ENCODE measurements around the gene TSPAN3.

TSPAN3 gene

DNA sequence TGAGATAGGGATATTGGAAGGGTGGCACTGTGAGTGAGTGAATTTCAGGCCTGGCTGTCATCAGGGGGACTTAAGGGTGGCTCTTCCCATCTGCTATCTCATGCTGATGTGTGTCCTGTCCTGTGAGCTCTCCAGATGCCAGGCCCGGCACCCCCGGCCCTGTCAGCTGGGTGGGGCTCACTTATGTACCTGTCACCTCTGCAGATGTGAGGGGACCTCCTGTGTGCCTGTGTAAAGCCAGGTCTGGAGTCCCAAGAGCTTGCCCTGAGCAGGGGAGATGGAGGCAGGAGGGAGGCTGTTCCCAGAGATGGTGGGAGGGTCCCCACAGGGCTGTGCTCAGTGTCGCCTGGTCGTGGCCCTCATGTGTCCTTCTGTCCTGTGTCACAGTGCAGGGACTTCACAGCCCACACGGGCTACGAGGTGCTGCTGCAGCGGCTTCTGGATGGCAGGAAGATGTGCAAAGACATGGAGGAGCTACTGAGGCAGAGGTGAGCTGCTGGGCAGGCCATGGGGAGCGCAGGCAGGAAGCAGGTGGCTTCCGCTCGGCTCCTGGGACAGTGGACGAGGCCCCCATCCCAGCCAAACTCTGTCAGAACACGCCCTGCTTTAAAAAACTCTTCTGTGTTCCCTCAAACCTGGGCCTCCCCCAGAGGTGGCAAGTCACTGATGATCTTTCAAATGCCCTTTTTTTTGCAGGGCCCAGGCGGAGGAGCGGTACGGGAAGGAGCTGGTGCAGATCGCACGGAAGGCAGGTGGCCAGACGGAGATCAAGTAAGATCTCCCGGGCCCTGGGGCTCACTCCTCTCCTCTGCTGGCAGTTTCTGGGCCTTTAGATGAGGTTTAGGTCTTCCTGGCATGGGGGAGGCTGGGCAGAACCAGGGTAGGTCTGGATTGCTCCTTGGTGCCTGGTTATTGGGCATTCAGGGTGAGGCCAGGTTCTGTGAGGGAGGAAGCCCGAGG is 52.9 kb downstream of the TSPAN3 start:
- Mint-ChIP-seq H3K9me3 (no peaks in the 10 kb centered on the region), H3K4me1 (peaks cover 97% of the 10 kb centered on the region), H3K4me3 (peak overlapping the region; percentile 68), H3K36me3 (peaks cover 80% of the 10 kb centered on the region), H3K27ac (peak overlapping the region; percentile 98)
- ATAC-seq: no peak
- no peak for DNase-seq (ENCODE audit: low spot score in 2 of 2)

DNA sequence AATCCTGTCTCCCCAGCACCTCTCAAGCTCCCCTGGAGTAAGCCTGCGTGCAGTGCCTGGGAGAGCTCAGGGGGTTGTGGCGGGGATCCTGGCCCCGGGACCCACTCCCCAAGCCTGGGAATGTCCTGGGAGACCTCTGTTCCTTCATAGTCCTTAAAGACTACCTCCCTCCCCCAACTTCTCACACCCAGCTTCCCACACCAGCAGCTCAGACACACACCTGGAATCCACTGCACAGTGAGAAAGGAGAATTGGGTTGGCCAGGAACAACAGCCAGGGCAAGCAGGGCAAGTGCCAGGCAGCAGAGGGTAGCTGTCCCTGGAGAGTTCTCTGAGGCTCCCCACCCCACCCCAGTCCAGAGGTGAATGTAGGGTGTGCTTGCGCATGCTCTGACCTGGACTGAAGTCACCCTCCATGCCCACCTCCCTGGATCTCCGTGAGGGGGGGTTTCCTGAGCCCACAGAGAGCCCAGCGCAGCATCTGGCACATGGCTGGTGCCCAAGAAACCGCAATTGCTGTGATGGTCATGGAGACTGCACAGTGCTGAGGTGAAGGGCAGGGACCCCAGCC is 53.7 kb downstream of the TSPAN3 start:
- H3K27ac Mint-ChIP-seq: peak overlapping the region; percentile 98
- H3K4me1 Mint-ChIP-seq: peaks cover 97% of the 10 kb centered on the region
- DNase-seq (ENCODE audit: low spot score in 2 of 2) (no peak), ATAC-seq (no peak)
- peak overlapping the region; percentile 68 for H3K4me3 Mint-ChIP-seq
- no peaks in the 10 kb centered on the region for H3K9me3 Mint-ChIP-seq
- peaks cover 75% of the 10 kb centered on the region for H3K36me3 Mint-ChIP-seq

DNA sequence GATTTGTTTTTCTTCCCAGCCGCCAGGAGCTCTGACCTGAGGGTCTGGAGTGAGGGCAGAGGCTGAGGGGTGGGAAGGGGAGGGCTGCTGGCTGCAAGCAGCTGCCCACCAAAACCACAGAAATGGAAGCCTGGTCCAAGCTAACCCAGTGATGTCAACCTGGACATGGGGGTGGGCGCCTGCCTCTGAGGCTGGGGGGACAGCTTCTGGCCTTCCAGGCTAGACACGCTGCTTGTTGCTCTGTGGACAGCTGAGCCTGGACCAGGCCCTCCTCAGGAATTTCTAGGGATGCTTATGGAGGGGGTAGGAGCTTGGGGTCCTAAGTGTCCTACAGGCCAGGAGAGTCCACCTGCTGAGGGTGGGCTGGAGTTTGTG is 54.6 kb downstream of the TSPAN3 start:
- peaks cover 72% of the 10 kb centered on the region for H3K36me3 Mint-ChIP-seq
- no peaks in the 10 kb centered on the region for H3K9me3 Mint-ChIP-seq
- H3K4me3 Mint-ChIP-seq: peak overlapping the region; percentile 69
- ATAC-seq: no peak
- H3K27ac Mint-ChIP-seq: peak overlapping the region; percentile 98
- peaks cover 97% of the 10 kb centered on the region for H3K4me1 Mint-ChIP-seq
- no peak for DNase-seq (ENCODE audit: low spot score in 2 of 2)

DNA sequence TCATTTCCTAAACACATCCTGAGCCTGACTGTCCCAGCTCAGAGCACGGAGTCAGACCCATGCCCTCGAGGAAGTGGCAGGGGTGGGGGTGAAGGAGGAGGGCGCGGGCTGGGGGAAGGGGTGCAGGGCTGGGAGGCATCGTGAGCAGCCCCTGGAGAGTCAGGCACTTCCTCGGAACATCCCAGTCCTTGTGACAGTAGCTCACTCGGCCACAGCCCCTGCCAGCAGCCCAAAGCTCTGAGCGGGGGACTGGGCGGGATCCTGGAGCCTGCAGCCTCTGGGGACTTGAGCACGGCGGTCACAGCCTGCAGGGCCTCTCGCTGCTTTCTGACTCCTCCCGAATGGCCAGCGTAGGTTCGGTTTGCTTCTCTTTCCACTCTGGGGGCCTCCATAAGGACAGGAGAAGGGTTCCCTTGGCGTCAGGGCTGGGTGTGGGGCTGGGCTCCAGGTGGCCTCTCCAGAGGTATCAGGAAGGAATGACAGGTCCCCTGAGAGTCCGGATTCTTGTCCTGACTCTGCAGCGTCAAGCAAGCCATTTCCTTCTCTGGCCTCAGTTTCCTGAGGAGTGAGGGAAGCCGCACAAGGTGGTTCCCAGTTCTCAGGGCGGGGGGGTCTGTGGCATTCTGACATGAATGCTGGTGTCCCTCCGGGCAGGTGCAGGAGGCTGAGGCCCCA is 55.1 kb downstream of the TSPAN3 start:
- H3K4me3 Mint-ChIP-seq: peak overlapping the region; percentile 69
- peak overlapping the region; percentile 98 for H3K27ac Mint-ChIP-seq
- peaks cover 71% of the 10 kb centered on the region for H3K36me3 Mint-ChIP-seq
- H3K4me1 Mint-ChIP-seq: peaks cover 97% of the 10 kb centered on the region
- H3K9me3 Mint-ChIP-seq: no peaks in the 10 kb centered on the region
- ATAC-seq (no peak), DNase-seq (ENCODE audit: low spot score in 2 of 2) (no peak)

DNA sequence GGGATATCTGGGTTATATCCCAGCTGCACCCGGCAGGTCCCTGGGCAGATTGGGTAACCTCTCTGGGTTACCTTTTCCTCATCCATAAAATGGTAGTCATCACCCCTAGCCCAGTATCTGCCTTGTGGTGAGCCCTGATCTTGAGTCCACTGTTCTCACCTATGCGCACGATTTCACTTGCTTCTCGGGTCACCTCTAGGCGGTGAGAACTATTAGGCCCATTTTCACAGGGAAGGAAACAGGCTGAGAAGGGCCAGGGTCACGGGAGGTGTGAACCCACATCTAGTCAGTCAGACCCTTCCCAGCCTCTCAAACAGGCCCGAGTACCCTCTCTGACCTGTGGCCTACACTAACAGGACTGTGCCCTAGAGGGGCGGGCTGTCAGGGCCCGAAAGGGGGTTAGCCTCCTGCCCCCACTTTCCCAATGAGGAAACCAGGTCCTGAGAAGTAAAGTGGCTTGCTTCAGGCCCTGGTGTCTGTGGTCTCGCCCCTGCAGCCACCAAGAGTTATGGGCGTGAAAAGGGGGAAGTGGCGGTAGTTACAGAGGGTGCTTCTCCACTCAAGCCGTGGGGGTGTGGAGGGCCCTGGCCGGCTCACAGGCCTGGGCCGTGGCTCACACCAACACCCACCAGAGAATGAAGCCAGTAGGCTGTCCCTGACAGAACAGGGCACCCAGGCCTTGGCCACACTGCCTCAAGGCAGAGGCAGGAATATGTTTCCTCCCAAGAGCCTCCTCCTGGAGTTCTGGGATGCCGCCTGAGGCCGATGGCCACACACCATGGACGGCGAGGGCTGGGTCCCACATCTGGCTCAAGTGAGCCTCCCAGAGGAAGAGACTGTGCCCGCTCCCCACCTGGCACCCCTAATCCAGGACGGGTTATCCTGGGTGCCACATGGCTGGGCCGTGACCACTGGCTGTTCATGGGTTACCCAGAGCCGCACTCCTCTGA is 56.5 kb downstream of the TSPAN3 start:
- Mint-ChIP-seq H3K27ac (peak overlapping the region; percentile 98), H3K9me3 (no peaks in the 10 kb centered on the region), H3K36me3 (peaks cover 67% of the 10 kb centered on the region), H3K4me3 (peak overlapping the region; percentile 69), H3K4me1 (peaks cover 97% of the 10 kb centered on the region)
- DNase-seq (ENCODE audit: low spot score in 2 of 2) (peak in 1 of 2 donors; percentile 74), ATAC-seq (peak; percentile 49)

DNA sequence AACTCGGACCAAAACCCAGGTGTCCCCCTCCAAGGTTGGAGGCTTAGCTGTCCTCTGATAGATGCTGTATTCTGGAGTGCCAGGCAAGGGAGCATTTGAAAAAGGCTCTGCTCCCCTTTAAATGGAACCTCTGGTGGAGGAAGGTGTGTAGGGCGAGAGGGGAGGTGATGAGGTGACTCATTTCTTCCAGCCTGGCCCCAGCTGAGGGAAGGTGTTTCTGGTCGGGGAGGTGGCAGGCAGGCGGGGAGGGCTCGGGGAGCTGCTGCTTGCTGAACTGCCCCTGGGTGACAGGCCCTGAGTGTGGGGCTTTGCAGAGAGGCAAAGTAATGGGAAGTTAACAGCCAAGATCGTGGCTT is 57.2 kb downstream of the TSPAN3 start:
- no peaks in the 10 kb centered on the region for H3K9me3 Mint-ChIP-seq
- ATAC-seq (peak; percentile 87), DNase-seq (ENCODE audit: low spot score in 2 of 2) (peak; percentile 65 to 89)
- peaks cover 97% of the 10 kb centered on the region for H3K4me1 Mint-ChIP-seq
- peaks cover 65% of the 10 kb centered on the region for H3K36me3 Mint-ChIP-seq
- H3K4me3 Mint-ChIP-seq: peak overlapping the region; percentile 69
- H3K27ac Mint-ChIP-seq: peak overlapping the region; percentile 98

DNA sequence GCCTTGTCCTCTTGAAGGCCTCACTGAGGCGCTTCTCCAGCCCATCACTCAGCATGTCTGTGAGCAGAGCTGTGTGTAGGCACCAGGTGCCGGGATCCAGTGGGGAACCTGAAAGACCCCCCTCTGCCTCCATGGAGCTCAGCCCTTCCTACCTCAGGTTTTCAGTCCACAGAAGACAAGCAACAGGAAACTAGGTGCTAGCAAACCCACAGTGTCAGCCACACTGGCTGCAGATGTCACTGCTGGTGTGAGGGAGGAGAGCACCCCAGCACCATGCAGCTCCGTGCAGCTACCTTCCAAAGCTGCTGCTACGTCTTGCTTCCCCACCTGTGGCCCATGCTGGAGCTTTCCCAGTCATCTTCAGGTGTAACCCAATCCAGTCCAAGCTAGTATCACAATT is 58.0 kb downstream of the TSPAN3 start:
- peak overlapping the region; percentile 98 for H3K27ac Mint-ChIP-seq
- H3K9me3 Mint-ChIP-seq: no peaks in the 10 kb centered on the region
- peaks cover 90% of the 10 kb centered on the region for H3K4me1 Mint-ChIP-seq
- peak; percentile 65 for ATAC-seq
- H3K4me3 Mint-ChIP-seq: peak overlapping the region; percentile 69
- peaks cover 65% of the 10 kb centered on the region for H3K36me3 Mint-ChIP-seq
- no peak for DNase-seq (ENCODE audit: low spot score in 2 of 2)

DNA sequence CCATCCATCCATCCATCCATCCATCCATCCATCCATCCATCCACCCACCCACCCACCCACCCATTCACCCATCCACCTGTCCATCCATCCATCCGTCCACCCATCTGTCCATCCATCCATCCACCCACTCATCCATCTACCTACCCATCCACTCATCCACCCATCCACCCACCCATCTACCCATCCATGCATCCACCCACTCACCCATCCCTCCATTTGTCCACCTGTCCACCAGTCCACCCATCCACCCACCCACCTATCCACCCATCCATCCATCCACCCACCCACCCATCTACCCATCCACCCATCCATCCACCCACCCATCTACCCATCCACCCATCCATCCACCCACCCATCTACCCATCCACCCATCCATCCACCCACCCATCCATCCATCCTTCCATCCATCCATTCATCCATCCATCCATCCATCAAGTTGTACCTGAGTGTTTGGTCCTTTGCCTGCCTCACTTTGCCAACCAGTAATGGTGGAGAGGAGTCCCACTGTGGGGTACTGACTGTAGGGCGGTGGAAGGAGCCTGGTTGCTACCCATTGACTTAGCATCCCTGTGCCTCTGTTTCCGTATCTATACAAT is 58.7 kb downstream of the TSPAN3 start:
- no peak for DNase-seq (ENCODE audit: low spot score in 2 of 2)
- Mint-ChIP-seq H3K4me3 (peak overlapping the region; percentile 69), H3K27ac (peak overlapping the region; percentile 98)

DNA sequence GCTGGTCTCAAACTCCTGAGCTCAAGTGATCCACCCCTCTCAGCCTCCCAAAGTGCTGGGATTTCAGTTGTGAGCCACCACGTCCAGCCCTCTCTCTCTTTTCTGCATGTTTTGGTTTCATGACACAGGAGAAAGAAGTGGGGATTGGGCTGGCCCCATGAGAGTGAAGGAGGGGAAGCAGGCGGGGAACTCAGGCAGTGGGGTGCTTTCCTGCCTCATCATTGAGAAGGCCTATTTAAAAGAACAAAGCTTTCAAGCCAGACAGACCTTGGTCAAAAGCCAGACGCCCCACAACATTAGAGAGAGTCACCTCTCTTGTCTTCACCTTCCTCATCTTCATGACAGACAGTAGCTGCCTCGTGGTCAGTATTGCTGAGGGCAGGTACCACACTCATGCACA is 60.1 kb downstream of the TSPAN3 start:
- ATAC-seq (no peak), DNase-seq (ENCODE audit: low spot score in 2 of 2) (no peak)
- Mint-ChIP-seq H3K27ac (peak overlapping the region; percentile 91), H3K36me3 (peaks cover 82% of the 10 kb centered on the region), H3K9me3 (no peaks in the 10 kb centered on the region), H3K4me1 (peaks cover 87% of the 10 kb centered on the region), H3K4me3 (peak overlapping the region; percentile 21)

More for the DNA sequence above, 58.7 kb downstream of the TSPAN3 start:
- H3K36me3 Mint-ChIP-seq: peaks cover 70% of the 10 kb centered on the region
- no peaks in the 10 kb centered on the region for H3K9me3 Mint-ChIP-seq
- peaks cover 85% of the 10 kb centered on the region for H3K4me1 Mint-ChIP-seq
- ATAC-seq: no peak

DNA sequence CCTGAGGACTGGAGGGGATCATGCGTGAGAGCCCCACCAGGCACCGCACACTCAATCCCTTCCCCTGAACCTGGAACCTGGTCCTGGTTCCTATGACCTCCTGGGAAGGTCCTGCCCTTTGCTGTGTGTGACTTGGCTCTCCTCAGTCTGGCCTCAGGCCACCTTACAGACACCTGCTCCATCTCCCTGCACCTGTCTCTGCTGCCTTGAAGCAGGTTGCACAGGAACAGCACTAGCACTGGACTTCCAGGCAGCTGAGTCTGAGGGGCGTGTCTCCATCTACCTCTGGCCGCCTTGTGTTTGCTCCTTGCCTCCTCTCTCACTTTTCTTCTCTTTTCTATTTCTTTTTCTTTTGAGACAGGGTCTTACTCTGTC is 60.6 kb downstream of the TSPAN3 start:
- peak overlapping the region; percentile 21 for H3K4me3 Mint-ChIP-seq
- H3K27ac Mint-ChIP-seq: peak overlapping the region; percentile 91
- ATAC-seq (no peak), DNase-seq (ENCODE audit: low spot score in 2 of 2) (no peak)
- H3K36me3 Mint-ChIP-seq: peaks cover 79% of the 10 kb centered on the region
- peaks cover 87% of the 10 kb centered on the region for H3K4me1 Mint-ChIP-seq
- H3K9me3 Mint-ChIP-seq: no peaks in the 10 kb centered on the region

DNA sequence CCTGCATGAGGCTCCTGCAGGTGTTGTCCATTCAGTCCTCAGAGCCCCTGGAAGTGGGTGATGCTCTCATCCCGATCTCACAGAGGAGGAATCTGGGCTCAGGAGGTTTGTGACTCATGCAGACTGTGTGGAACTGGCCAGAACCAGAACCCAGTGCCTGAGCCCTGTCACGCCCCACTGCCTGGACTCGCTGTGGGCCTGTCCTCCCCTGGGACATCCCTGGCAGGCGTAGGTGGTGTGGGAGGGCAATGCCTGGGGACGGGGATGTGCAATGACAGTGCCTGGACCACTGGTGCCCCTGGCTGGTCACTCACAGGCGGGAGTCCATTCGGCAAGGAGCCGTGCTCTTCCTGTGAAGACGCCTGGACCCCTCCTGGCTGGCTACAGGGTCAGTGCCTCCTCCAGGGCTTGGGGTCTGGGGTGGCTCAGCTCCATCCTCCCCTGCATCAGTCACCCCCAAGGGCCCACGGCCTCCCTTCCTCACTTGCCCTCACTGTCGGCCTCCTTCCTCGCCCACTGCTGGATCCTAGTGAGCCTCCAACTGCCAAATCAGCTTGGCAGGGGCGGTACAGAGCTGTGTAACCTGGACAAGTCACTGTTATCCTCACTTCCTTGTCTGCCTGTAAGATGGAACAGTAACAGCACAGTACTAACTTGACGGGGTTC is 61.1 kb downstream of the TSPAN3 start:
- H3K27ac Mint-ChIP-seq: peak overlapping the region; percentile 91
- no peak for DNase-seq (ENCODE audit: low spot score in 2 of 2)
- no peak for ATAC-seq
- H3K4me3 Mint-ChIP-seq: peak overlapping the region; percentile 21
- peaks cover 79% of the 10 kb centered on the region for H3K36me3 Mint-ChIP-seq
- peaks cover 86% of the 10 kb centered on the region for H3K4me1 Mint-ChIP-seq
- no peaks in the 10 kb centered on the region for H3K9me3 Mint-ChIP-seq

DNA sequence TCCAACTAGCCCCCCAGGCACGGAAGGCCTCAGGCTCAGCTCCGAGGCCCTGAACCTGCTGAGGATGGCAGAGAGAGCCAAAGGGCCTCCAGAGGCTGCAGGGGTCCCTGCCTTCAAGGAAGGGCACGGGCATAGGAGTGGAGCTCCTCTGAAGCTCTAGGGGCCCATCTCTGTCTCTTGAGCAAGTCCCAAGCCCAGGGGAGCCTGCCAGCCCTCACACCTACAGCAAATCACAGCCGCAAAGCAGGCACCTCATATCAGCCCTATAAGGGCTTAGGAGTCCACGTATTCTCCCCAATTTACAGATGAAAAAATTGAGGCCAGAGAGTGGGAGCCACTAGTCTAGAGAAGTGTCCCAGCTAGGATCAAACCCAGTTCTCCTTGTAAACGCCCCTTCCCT is 61.7 kb downstream of the TSPAN3 start:
- Mint-ChIP-seq H3K36me3 (peaks cover 79% of the 10 kb centered on the region), H3K4me3 (no peak overlapping the region), H3K9me3 (peaks cover 1% of the 10 kb centered on the region), H3K4me1 (peaks cover 86% of the 10 kb centered on the region), H3K27ac (peak overlapping the region; percentile 91)
- DNase-seq (ENCODE audit: low spot score in 2 of 2) (no peak), ATAC-seq (no peak)

DNA sequence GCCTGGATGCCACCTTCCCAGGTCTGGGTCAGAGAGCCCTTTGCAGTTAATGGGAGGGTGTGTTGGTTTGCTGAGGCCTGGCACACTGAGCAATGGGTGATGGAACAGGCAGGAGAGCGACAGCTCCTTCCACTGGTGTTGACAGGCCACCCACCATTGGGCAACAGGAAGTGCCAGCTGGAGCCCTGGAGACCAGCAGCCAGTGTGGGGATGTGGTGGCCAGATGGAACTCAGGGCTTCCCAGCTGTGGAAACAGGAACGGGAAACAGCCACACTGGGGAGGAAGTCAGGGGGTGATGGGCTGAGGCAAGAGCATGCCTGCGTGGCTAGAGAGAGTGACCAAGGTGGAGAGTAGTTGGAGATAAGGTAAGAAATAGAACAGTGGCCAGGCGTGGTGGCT is 66.7 kb downstream of the TSPAN3 start:
- peaks cover 85% of the 10 kb centered on the region for H3K4me1 Mint-ChIP-seq
- no peak for ATAC-seq
- peaks cover 92% of the 10 kb centered on the region for H3K36me3 Mint-ChIP-seq
- peaks cover 2% of the 10 kb centered on the region for H3K9me3 Mint-ChIP-seq
- H3K27ac Mint-ChIP-seq: peak overlapping the region; percentile 95
- H3K4me3 Mint-ChIP-seq: peak overlapping the region; percentile 68
- DNase-seq (ENCODE audit: low spot score in 2 of 2): no peak

All from stimulated activated effector memory CD8-positive, alpha-beta T cell treated with anti-CD3 and anti-CD28 coated beads, Interleukin-12 subunit alpha, Interleukin-12 subunit beta, amount 100 ng/mL, for 72 hours (primary cell).